GM21529 (cell line): ENCODE measurements around the gene PDSS2.
"Not testable (repeated sequence)": the region's sequence is repeated elsewhere in the genome, so short reads cannot be mapped to it uniquely, and the experiment has no call there.

Experiments
- ATAC-seq: cut with Tn5 transposase; IDR thresholded peaks from one replicate; pipeline ENCODE4 v1.9.1; 2021; ENCODE audit not compliant: unreplicated experiment

Gene PDSS2

GRCh38 chr6:107459283-107460082 lies at the start of gene PDSS2:
Gene PDSS2 (minus strand): TSS chr6:107459564. CDS start chr6:107459285, 279 bp downstream.
- ATAC-seq, result peak; percentile 92

- ATAC-seq, result no peak
Observed at GRCh38 chr6:107506145-107506544, 46.8 kb upstream of the PDSS2 start.

GRCh38 chr6:107504270-107505026 lies 45.1 kb upstream of the PDSS2 start:
- ATAC-seq, result no peak

GRCh38 chr6:107496892-107497684 lies 37.7 kb upstream of the PDSS2 start:
- no peak for ATAC-seq

- ATAC-seq, result no peak
Observed at GRCh38 chr6:107495971-107496370, 36.6 kb upstream of the PDSS2 start.

- ATAC-seq, result no peak
Observed at GRCh38 chr6:107495196-107495643, 35.9 kb upstream of the PDSS2 start.

GRCh38 chr6:107493158-107494057 lies 34.0 kb upstream of the PDSS2 start:
- no peak for ATAC-seq

- no peak for ATAC-seq
Observed at GRCh38 chr6:107491760-107492660, 32.6 kb upstream of the PDSS2 start.

- ATAC-seq, result no peak
Observed at GRCh38 chr6:107491138-107491609, 31.8 kb upstream of the PDSS2 start.

- no peak for ATAC-seq
Observed at GRCh38 chr6:107490566-107491137, 31.3 kb upstream of the PDSS2 start.

GRCh38 chr6:107489636-107490565 lies 30.5 kb upstream of the PDSS2 start, which contains the start of gene SOBP:
Gene SOBP (plus strand): TSS chr6:107490117. CDS start chr6:107490617, 500 bp downstream.
- ATAC-seq, result peak; percentile 48

GRCh38 chr6:107488875-107489635 lies 29.7 kb upstream of the PDSS2 start:
- ATAC-seq, result no peak

GRCh38 chr6:107488174-107488874 lies 29.0 kb upstream of the PDSS2 start:
- no peak for ATAC-seq

GRCh38 chr6:107485157-107485556 lies 25.8 kb upstream of the PDSS2 start:
- no peak for ATAC-seq

- ATAC-seq, result no peak
Observed at GRCh38 chr6:107479089-107479690, 19.8 kb upstream of the PDSS2 start.

GRCh38 chr6:107475826-107476225 lies 16.5 kb upstream of the PDSS2 start:
- ATAC-seq, result not testable (repeated sequence)
